Ascending aorta (tissue), 2 donors: ENCODE data around the gene RBP5. TPM values are rescaled to one million over a fixed set of nuclear protein-coding genes. Genes with fewer than 3 reads are reported as not detected.

Experiments used
- DNase-seq, 2 donors: peaks; one replicate each; pipeline ENCODE4 v3.0.0-alpha.2; 2019; ENCODE audit warnings: low spot score in 2 of 2
- H3K27ac ChIP-seq, 2 donors: fragments of 200-600 bp; sonication (generic); one replicate each; pipeline ENCODE4 v1.5.1; 2016 to 2017; ENCODE audit warnings: mild to moderate bottlenecking in 1 of 2
- H3K27me3 ChIP-seq: fragments of 200-600 bp; sonication (generic); one replicate; pipeline ENCODE4 v1.5.1; 2017
- H3K36me3 ChIP-seq, 2 donors: fragments of 200-600 bp; sonication (generic); one replicate each; pipeline ENCODE4 v1.5.1; 2016
- H3K4me1 ChIP-seq, 2 donors: fragments of 200-600 bp; sonication (generic); one replicate each; pipeline ENCODE4 v1.5.1; 2016 to 2017; ENCODE audit warnings: mild to moderate bottlenecking in 1 of 2
- H3K4me3 ChIP-seq, 2 donors: fragments of 200-600 bp; sonication (generic); one replicate each; pipeline ENCODE4 v1.5.1; 2016 to 2017; ENCODE audit warnings: mild to moderate bottlenecking in 1 of 2
- H3K9me3 ChIP-seq, 2 donors: fragments of 200-600 bp; sonication (generic); one replicate each; pipeline ENCODE4 v1.5.1; 2016
- CTCF ChIP-seq, 3 experiments: fragments of 200-600 bp in 2 of 3; fragments of 450-650 bp in 1 of 3; sonication (generic) in 2 of 3; IDR thresholded peaks; one replicate each; pipeline ENCODE4 v1.5.1; 2016 to 2019; ENCODE audit warnings: antibody characterized with exemption in 3 of 3, mild to moderate bottlenecking in 1 of 3, moderate library complexity in 1 of 3
- intact Hi-C: fragments of 100-400 bp; cut with DNase I; formaldehyde crosslinking; loops from one replicate; pipeline ENCODE4 v1.15.1; 2023
- total RNA-seq: library from RNA; depleted of rRNA; stranded (reverse); fragments of >200 nt; gene quantifications from one replicate; pipeline ENCODE4 v1.1.0, GENCODE V29; 2016

The RBP5 gene
- total RNA-seq, 1 donor from 2014 or later, result 0.96 TPM

GRCh38 chr12:7103837-7104584 is 24.7 kb downstream of the RBP5 start:
- Histone ChIP-seq H3K4me3 (no peak overlapping the region), H3K27ac (no peak overlapping the region), H3K9me3 (no peaks in the 10 kb centered on the region), H3K4me1 (peaks cover 0 to 8% of the 10 kb centered on the region in 2 donors), H3K36me3 (peaks cover 13 to 26% of the 10 kb centered on the region in 2 donors), H3K27me3 (no peaks in the 10 kb centered on the region)
- no peak for DNase-seq
- TF ChIP-seq CTCF (IDR thresholded peaks at IDR 0.05), result no peak
- intact Hi-C loops, result no loop called here

- Histone ChIP-seq H3K9me3 (no peaks in the 10 kb centered on the region), H3K27me3 (no peaks in the 10 kb centered on the region), H3K4me3 (no peak overlapping the region), H3K4me1 (peaks cover 0 to 8% of the 10 kb centered on the region in 2 donors), H3K36me3 (peaks cover 13 to 39% of the 10 kb centered on the region in 2 donors), H3K27ac (peak overlapping the region in 1 of 2 donors; percentile 12)
- no peak for TF ChIP-seq CTCF (IDR thresholded peaks at IDR 0.05)
- peak in 1 of 2 donors; percentile 28 for DNase-seq
- intact Hi-C loops, result no loop called here
Measured at GRCh38 chr12:7102582-7102981, 26.1 kb downstream of the RBP5 start.

GRCh38 chr12:7101694-7102131 is 27.0 kb downstream of the RBP5 start:
- intact Hi-C loops, result no loop called here
- DNase-seq, result peak in 1 of 2 donors; percentile 58
- H3K9me3 ChIP-seq, result no peaks in the 10 kb centered on the region
- H3K27ac ChIP-seq, result peak overlapping the region in 1 of 2 donors; percentile 12
- H3K36me3 ChIP-seq, result peaks cover 13 to 41% of the 10 kb centered on the region in 2 donors
- peaks cover 0 to 1% of the 10 kb centered on the region in 2 donors for H3K4me1 ChIP-seq
- no peaks in the 10 kb centered on the region for H3K27me3 ChIP-seq
- H3K4me3 ChIP-seq, result no peak overlapping the region
- no peak for TF ChIP-seq CTCF (IDR thresholded peaks at IDR 0.05)

- Histone ChIP-seq H3K27ac (peak overlapping the region in 1 of 2 donors; percentile 11), H3K9me3 (no peaks in the 10 kb centered on the region), H3K4me3 (no peak overlapping the region), H3K36me3 (peaks cover 13 to 41% of the 10 kb centered on the region in 2 donors), H3K4me1 (no peaks in the 10 kb centered on the region), H3K27me3 (no peaks in the 10 kb centered on the region)
- intact Hi-C loops, result no loop called here
- TF ChIP-seq CTCF (IDR thresholded peaks at IDR 0.05), result no peak
- peak in 1 of 2 donors; percentile 54 for DNase-seq
Measured at GRCh38 chr12:7101047-7101693, 27.5 kb downstream of the RBP5 start.

GRCh38 chr12:7100239-7100638 is 28.4 kb downstream of the RBP5 start:
- no peak for TF ChIP-seq CTCF (IDR thresholded peaks at IDR 0.05)
- peaks cover 13 to 41% of the 10 kb centered on the region in 2 donors for H3K36me3 ChIP-seq
- no peak overlapping the region for H3K27ac ChIP-seq
- no peak for DNase-seq
- no peaks in the 10 kb centered on the region for H3K9me3 ChIP-seq
- intact Hi-C loops, result no loop called here
- no peak overlapping the region for H3K4me3 ChIP-seq
- no peaks in the 10 kb centered on the region for H3K4me1 ChIP-seq
- H3K27me3 ChIP-seq, result no peaks in the 10 kb centered on the region
